Parathyroid adenoma (tissue), 2 donors: ENCODE data around the gene CDH13.

ENCODE experiments used
- H2AFZ ChIP-seq: fragments of 300-600 bp; sonication (generic); one replicate; pipeline ENCODE4 v1.7.0; 2017; ENCODE audit warnings: antibody characterized with exemption, mild to moderate bottlenecking
- H3K27ac ChIP-seq: fragments of 300-600 bp; sonication (generic); one replicate; pipeline ENCODE4 v1.7.0; 2017
- H3K27me3 ChIP-seq: fragments of 300-600 bp; sonication (generic); one replicate; pipeline ENCODE4 v1.7.0; 2017; ENCODE audit warnings: low read length; ENCODE audit not compliant: control insufficient read depth, insufficient read depth
- H3K36me3 ChIP-seq: fragments of 300-600 bp; sonication (generic); one replicate; pipeline ENCODE4 v1.7.0; 2017; ENCODE audit warnings: low read length; ENCODE audit not compliant: control insufficient read depth, insufficient read depth
- H3K4me1 ChIP-seq: fragments of 300-600 bp; sonication (generic); one replicate; pipeline ENCODE4 v1.7.0; 2017; ENCODE audit warnings: control low read depth
- H3K4me2 ChIP-seq: fragments of 300-600 bp; sonication (generic); one replicate; pipeline ENCODE4 v1.7.0; 2017; ENCODE audit warnings: low read length
- H3K4me3 ChIP-seq: fragments of 300-600 bp; sonication (generic); one replicate; pipeline ENCODE4 v1.7.0; 2017; ENCODE audit warnings: low read depth, low read length
- H3K79me2 ChIP-seq: fragments of 300-600 bp; sonication (generic); one replicate; pipeline ENCODE4 v1.7.0; 2017; ENCODE audit warnings: control low read depth
- H3K9ac ChIP-seq: fragments of 300-600 bp; sonication (generic); one replicate; pipeline ENCODE4 v1.7.0; 2017; ENCODE audit warnings: mild to moderate bottlenecking
- H3K9me3 ChIP-seq: fragments of 300-600 bp; sonication (generic); one replicate; pipeline ENCODE4 v1.7.0; 2017; ENCODE audit warnings: low read length; ENCODE audit not compliant: control insufficient read depth
- TF ChIP-seq, protein P1 (sequence below): fragments of 300-600 bp; sonication (generic); IDR thresholded peaks from one replicate; pipeline ENCODE4 v1.7.0; 2017; ENCODE audit warnings: antibody characterized with exemption, mild to moderate bottlenecking
- donor health status: primary hyperparathyroidism.

CDH13 gene

GRCh38 chr16:82911925-82912324 lies 285.2 kb downstream of the CDH13 start:
- Histone ChIP-seq H3K4me1 (no peaks in the 10 kb centered on the region), H3K9ac (no peak overlapping the region)
- TF ChIP-seq, protein P1, sequence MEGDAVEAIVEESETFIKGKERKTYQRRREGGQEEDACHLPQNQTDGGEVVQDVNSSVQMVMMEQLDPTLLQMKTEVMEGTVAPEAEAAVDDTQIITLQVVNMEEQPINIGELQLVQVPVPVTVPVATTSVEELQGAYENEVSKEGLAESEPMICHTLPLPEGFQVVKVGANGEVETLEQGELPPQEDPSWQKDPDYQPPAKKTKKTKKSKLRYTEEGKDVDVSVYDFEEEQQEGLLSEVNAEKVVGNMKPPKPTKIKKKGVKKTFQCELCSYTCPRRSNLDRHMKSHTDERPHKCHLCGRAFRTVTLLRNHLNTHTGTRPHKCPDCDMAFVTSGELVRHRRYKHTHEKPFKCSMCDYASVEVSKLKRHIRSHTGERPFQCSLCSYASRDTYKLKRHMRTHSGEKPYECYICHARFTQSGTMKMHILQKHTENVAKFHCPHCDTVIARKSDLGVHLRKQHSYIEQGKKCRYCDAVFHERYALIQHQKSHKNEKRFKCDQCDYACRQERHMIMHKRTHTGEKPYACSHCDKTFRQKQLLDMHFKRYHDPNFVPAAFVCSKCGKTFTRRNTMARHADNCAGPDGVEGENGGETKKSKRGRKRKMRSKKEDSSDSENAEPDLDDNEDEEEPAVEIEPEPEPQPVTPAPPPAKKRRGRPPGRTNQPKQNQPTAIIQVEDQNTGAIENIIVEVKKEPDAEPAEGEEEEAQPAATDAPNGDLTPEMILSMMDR: no peak

GRCh38 chr16:82915139-82915824 lies 288.5 kb downstream of the CDH13 start:
- H3K4me2 ChIP-seq: no peak overlapping the region
- H2AFZ ChIP-seq: no peak overlapping the region
- H3K27ac ChIP-seq: no peak overlapping the region
- no peak overlapping the region for H3K9ac ChIP-seq
- no peaks in the 10 kb centered on the region for H3K27me3 ChIP-seq
- H3K79me2 ChIP-seq: no peaks in the 10 kb centered on the region
- no peak overlapping the region for H3K4me3 ChIP-seq
- no peaks in the 10 kb centered on the region for H3K9me3 ChIP-seq
- TF ChIP-seq, protein P1: no peak
- H3K36me3 ChIP-seq: no peaks in the 10 kb centered on the region
- no peaks in the 10 kb centered on the region for H3K4me1 ChIP-seq

More at GRCh38 chr16:82911925-82912324, 285.2 kb downstream of the CDH13 start:
- Histone ChIP-seq H3K27me3 (no peaks in the 10 kb centered on the region), H3K9me3 (no peaks in the 10 kb centered on the region), H2AFZ (no peak overlapping the region), H3K27ac (no peak overlapping the region), H3K4me3 (no peak overlapping the region), H3K79me2 (no peaks in the 10 kb centered on the region), H3K4me2 (no peak overlapping the region), H3K36me3 (no peaks in the 10 kb centered on the region)

GRCh38 chr16:82917886-82918595 lies 291.3 kb downstream of the CDH13 start:
- Histone ChIP-seq H3K27ac (no peak overlapping the region), H3K9me3 (no peaks in the 10 kb centered on the region), H3K4me2 (no peak overlapping the region), H3K4me3 (no peak overlapping the region), H3K4me1 (no peaks in the 10 kb centered on the region), H3K36me3 (no peaks in the 10 kb centered on the region), H2AFZ (no peak overlapping the region), H3K79me2 (no peaks in the 10 kb centered on the region), H3K27me3 (no peaks in the 10 kb centered on the region), H3K9ac (no peak overlapping the region)
- TF ChIP-seq, protein P1: no peak

DNA sequence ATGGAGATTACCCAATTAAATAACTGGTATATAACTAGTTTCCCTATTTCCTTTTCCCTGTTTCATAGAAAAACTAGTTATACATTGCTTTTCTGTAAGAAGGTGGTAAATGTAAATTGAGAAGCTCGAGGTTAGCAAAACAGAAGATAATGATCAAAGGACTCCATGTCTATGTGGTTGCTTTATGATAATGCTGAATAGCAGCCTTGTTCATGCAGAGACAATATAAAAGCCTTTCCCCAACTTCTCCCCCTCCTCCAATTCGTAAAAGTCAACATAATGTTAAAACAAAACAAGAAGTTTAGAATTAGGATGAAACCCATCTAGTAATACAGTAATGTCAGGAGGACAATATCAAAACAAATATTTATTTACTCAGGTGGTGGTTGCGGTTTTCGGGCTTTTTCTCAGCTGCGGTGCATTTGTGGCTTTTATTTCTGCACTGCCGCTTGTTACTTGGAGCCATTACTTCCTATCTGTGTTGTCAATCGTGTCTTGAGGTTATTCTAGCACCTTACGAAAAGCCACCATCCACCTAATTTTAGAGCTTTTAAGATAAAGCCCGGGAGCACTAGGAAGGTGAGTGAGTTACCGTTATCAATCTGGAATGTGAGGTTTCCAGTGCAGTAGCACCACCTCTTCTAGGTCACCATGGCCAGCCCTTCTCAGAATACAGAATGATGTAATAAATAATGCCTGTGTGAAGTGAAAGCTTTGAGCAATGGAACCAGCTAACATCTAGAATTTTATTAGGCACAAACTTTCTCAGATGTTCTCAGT lies 297.5 kb downstream of the CDH13 start:
- no peaks in the 10 kb centered on the region for H3K27me3 ChIP-seq
- H2AFZ ChIP-seq: no peak overlapping the region
- no peaks in the 10 kb centered on the region for H3K9me3 ChIP-seq
- TF ChIP-seq, protein P1: no peak
- no peak overlapping the region for H3K4me3 ChIP-seq
- H3K4me2 ChIP-seq: no peak overlapping the region
- H3K9ac ChIP-seq: no peak overlapping the region
- H3K79me2 ChIP-seq: no peaks in the 10 kb centered on the region
- H3K27ac ChIP-seq: no peak overlapping the region
- H3K36me3 ChIP-seq: no peaks in the 10 kb centered on the region
- no peaks in the 10 kb centered on the region for H3K4me1 ChIP-seq
